Adrenal gland (tissue), 12 donors: ENCODE results near the gene TARDBP. TPM values are rescaled to one million over a fixed set of nuclear protein-coding genes. Genes with fewer than 3 reads are reported as not detected.

Source experiments
- DNase-seq, 7 donors: peaks; one replicate each; pipeline ENCODE4 v3.0.0-alpha.2; 2019 to 2020
- H3K27ac ChIP-seq, 5 donors: fragments of 200-600 bp; sonication (generic) in 4 of 5; 1 replicate in 3 of 5; 2 replicates in 2 of 5; pipeline versions ENCODE4 v1.5.1 to v1.8.0; 2016 to 2020; ENCODE audit warnings: mild to moderate bottlenecking in 1 of 5
- H3K27me3 ChIP-seq: fragments of 200-600 bp; 2 replicates; pipeline ENCODE4 v1.8.0; 2021
- H3K36me3 ChIP-seq, 2 donors: fragments of 200-600 bp; replicated peaks in 1 of 2; 1 replicate in 1 of 2; 2 replicates in 1 of 2; pipeline versions ENCODE4 v1.5.1 to v1.8.0; 2018 to 2022
- H3K4me1 ChIP-seq, 2 donors: fragments of 200-600 bp; replicated peaks in 1 of 2; 1 replicate in 1 of 2; 2 replicates in 1 of 2; pipeline versions ENCODE4 v1.5.1 to v1.8.0; 2018 to 2021
- H3K4me3 ChIP-seq, 4 donors: fragments of 200-600 bp; sonication (generic) in 3 of 4; one replicate each; pipeline ENCODE4 v1.5.1; 2016 to 2018
- H3K9me3 ChIP-seq, 3 donors: fragments of 200-600 bp; sonication (generic) in 1 of 3; replicated peaks in 1 of 3; 1 replicate in 2 of 3; 2 replicates in 1 of 3; pipeline versions ENCODE4 v1.5.1 to v1.8.0; 2016 to 2021
- CTCF ChIP-seq, 6 experiments: fragments of 450-650 bp in 4 of 6; fragments of 200-600 bp in 2 of 6; sonication (generic) in 1 of 6; IDR thresholded peaks; 1 replicate in 5 of 6; 2 replicates in 1 of 6; pipeline versions ENCODE4 v1.5.1 to v1.8.0; 2016 to 2021; ENCODE audit warnings: antibody characterized with exemption in 6 of 6, mild to moderate bottlenecking in 2 of 6, moderate library complexity in 1 of 6
- POLR2A ChIP-seq, 2 donors: fragments of 450-650 bp; IDR thresholded peaks; one replicate each; pipeline ENCODE4 v1.6.1; 2017; ENCODE audit warnings: antibody characterized with exemption in 2 of 2, mild to moderate bottlenecking in 2 of 2, moderate library complexity in 1 of 2
- WGBS, 4 donors: extraction: QIAGEN DNeasy Blood & Tissue Kit in 2 of 4; methylation state at CpG; one replicate each; pipeline versions ENCODE4 v1.1.5 to v1.1.7; 2013 to 2017; 5-methylcytosine and 5-hydroxymethylcytosine counted together
- intact Hi-C, 2 donors: fragments of 100-400 bp; cut with DNase I; formaldehyde crosslinking; loops; one replicate each; pipeline versions ENCODE4 v1.14.1 to v1.15.0; 2022 to 2023
- polyA plus RNA-seq, 3 donors: library from polyadenylated mRNA; stranded (reverse); fragments of 200-250 nt in 2 of 3; fragments of 350-450 nt in 1 of 3; fragmentation: Illumina TruSeq in 1 of 3; extraction: RNeasy Lipid Tissue Mini Kit (QIAGEN cat#74804) in 1 of 3; gene quantifications; one replicate each; pipeline ENCODE4 v1.2.3, GENCODE V29; 2013 to 2014
- total RNA-seq, 9 donors: library from RNA; depleted of rRNA in 4 of 9; stranded (reverse); fragments of >200 nt in 4 of 9; fragments of 120-200 nt in 1 of 9; fragmentation: NEBNext Ultra II Directional in 1 of 9; extraction: Animal tissue kit (Norgen Biotek cat#: 25700) in 1 of 9; gene quantifications; one replicate each; pipeline versions ENCODE4 v1.1.0 to v1.2.4, GENCODE V29; 2013 to 2023
- donor health status: healthy with polysubstance abuse.
- donor health status: Bipolar disorder and iron deficiency.
- donor health status: DM: yes; HTN: yes; CAD: no.
- donor health status: DM: no; HTN: no; CAD: no.
- donor health status: DM: no; HTN: no; CAD: no.
- donor health status: DM: yes; HTN: yes; CAD: no.

Gene TARDBP
- total and polyA plus RNA-seq, 12 donors, result 45.1 to 324 (median 111) TPM

- intact Hi-C loops, result loop anchor here in 1 of 2 donors (10.0 kb wide), 1 partner anchor 602 kb away; no protein-coding TSS in a partner anchor
These were observed 30.8 kb downstream of the TARDBP start for GRCh38 chr1:11042995-11043874.

GRCh38 chr1:11044086-11044848 lies 31.8 kb downstream of the TARDBP start:
- Histone ChIP-seq H3K27me3 (no peaks in the 10 kb centered on the region), H3K4me3 (no peak overlapping the region), H3K27ac (no peak overlapping the region), H3K4me1 (no peaks in the 10 kb centered on the region), H3K36me3 (no peaks in the 10 kb centered on the region), H3K9me3 (no peaks in the 10 kb centered on the region)
- DNase-seq, result no peak
- WGBS, 4 donors, result 29 to 91% (median 79%) methylated on average over 1 to 16 of the region's 16 CpGs
- no peak for TF ChIP-seq POLR2A (IDR thresholded peaks at IDR 0.05)
- TF ChIP-seq CTCF (IDR thresholded peaks at IDR 0.05), result no peak
- intact Hi-C loops, result loop anchor here in 1 of 2 donors (10.0 kb wide), 1 partner anchor 601 kb away; no protein-coding TSS in a partner anchor

More at GRCh38 chr1:11042995-11043874, 30.8 kb downstream of the TARDBP start:
- TF ChIP-seq POLR2A (IDR thresholded peaks at IDR 0.05) (no peak), CTCF (IDR thresholded peaks at IDR 0.05) (no peak)
- Histone ChIP-seq H3K4me3 (no peak overlapping the region), H3K4me1 (no peaks in the 10 kb centered on the region), H3K9me3 (no peaks in the 10 kb centered on the region), H3K27me3 (no peaks in the 10 kb centered on the region), H3K27ac (no peak overlapping the region), H3K36me3 (no peaks in the 10 kb centered on the region)
- peak in 1 of 7 donors; percentile 17 for DNase-seq
- WGBS, 4 donors, result 80 to 87% (median 82%) methylated on average over 11 to 19 of the region's 19 CpGs

- TF ChIP-seq CTCF (IDR thresholded peaks at IDR 0.05), result no peak
- TF ChIP-seq POLR2A (IDR thresholded peaks at IDR 0.05), result no peak
- Histone ChIP-seq H3K27ac (no peak overlapping the region), H3K36me3 (no peaks in the 10 kb centered on the region), H3K4me1 (no peaks in the 10 kb centered on the region), H3K9me3 (no peaks in the 10 kb centered on the region), H3K27me3 (no peaks in the 10 kb centered on the region), H3K4me3 (no peak overlapping the region)
- no peak for DNase-seq
- 78 to 85% (median 81%) methylated on average over 14 to 16 of the region's 16 CpGs for WGBS, 4 donors
- intact Hi-C loops, result loop anchor here in 1 of 2 donors (10.0 kb wide), 1 partner anchor 600 kb away; no protein-coding TSS in a partner anchor
These were observed 32.5 kb downstream of the TARDBP start for GRCh38 chr1:11044849-11045427.
